ENCODE data around the gene RTN4RL2.

RTN4RL2 gene

DNA sequence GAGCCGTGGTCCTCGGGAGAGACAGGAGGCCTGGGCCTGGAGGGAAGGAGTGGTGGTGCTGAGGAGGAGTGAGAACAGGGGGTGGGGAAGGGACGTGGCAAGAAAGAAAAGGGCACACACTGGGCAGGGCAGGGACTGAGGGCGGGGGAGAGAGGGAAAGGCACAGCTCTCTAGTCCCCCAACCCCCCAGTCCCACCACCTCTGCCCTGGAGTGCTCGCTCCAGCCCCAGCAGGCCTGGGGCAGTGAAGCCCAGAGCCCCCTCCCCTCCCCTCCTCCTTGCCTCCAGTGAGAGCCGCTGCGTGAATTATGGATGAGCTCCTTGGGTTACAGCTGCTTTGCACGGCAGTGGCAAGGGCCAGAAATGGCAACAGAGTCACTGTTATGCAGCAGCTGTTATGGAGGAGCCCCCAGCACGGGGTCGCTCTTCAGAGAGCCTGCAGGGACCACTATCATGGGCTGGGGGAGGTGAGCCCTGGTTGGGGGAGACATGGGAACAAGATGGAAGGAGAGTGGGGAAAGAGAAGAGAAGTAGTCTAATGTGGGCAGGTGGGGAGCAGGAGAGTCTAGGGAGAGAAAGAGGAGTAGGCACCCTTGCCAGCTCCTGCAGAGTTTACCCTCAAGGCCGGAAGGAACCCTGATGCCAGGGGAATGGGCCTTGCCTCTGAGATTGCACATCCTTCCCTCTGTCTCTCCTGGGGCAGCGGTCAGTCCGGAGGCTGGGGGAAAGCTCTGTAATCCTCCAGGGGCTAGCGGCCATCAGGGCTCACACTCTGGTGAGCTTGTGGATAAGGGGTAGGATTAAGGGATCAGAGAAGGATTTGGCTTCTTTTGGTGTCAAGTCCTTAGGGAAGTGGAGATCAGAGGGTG, 3.6 kb downstream of the RTN4RL2 start:
- peaks cover 0 to 29% (median 18%) of the 10 kb centered on the region in 11 experiments; a peak in 14 of 22 replicates for H3K36me3 ChIP-seq
- peak overlapping the region; percentile 36 to 99 (median 95) for H3K4me2 ChIP-seq
- H3K27me3 ChIP-seq = peaks cover 21 to 37% (median 32%) of the 10 kb centered on the region in 11 experiments
- TF ChIP-seq Cebpa-rat (IDR thresholded peaks at IDR 0.05) = peak in 1 of 11 experiments; percentile 45; a peak in 1 of 22 replicates
- H3K4me1 ChIP-seq = peaks cover 20 to 84% (median 73%) of the 10 kb centered on the region in 10 experiments
- H3K9ac ChIP-seq = peak overlapping the region in 8 of 11 experiments; percentile 24 to 63 (median 50); a peak in 12 of 22 replicates
- peaks cover 0 to 40% (median 12%) of the 10 kb centered on the region in 11 experiments; a peak in 12 of 22 replicates for H4K20me1 ChIP-seq
- no peaks in the 10 kb centered on the region for H3K9me3 ChIP-seq (replicated peaks in 1 of 11)
- peak overlapping the region in 5 of 10 experiments; percentile 4 to 40 (median 20); a peak in 5 of 20 replicates for H3K4me3 ChIP-seq
- H3K27ac ChIP-seq = peak overlapping the region in 8 of 11 experiments; percentile 41 to 66 (median 48); a peak in 15 of 22 replicates

DNA sequence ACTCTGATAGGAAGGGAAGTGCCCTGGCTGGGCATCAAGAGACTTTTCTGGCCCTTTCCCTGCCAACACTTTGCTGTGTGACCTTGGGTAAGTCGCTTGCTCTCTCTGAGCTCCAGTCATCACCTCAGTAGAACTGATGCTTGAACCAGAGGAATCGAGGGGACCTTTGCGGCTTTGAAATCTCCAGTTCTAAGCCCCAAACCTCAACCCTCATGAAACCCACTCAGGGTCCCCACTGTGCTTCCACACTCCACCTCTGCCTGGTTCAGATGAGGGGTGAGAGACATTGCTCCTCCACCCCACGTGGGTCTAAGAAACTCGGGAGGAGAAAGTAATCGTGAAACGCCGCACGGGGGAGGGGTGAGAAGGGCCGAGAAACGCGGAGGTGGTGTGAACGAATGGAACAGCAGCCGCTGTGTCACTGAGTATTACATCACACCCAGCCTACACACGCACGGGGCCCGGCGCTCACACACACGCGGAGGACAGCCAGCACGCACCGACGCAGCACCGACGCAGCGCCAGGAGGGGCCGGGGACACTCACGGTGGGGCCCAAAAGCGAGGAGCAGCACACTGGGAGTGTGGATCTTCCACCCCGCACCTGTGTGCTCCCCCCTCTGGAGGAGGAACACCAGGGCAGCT, 4.3 kb downstream of the RTN4RL2 start:
- Histone ChIP-seq H3K9me3 (replicated peaks in 1 of 11) (no peaks in the 10 kb centered on the region), H4K20me1 (peaks cover 0 to 33% (median 7%) of the 10 kb centered on the region in 11 experiments; a peak in 11 of 22 replicates), H3K4me3 (peak overlapping the region in 1 of 10 experiments; percentile 5; a peak in 2 of 20 replicates), H3K27me3 (peaks cover 13 to 29% (median 24%) of the 10 kb centered on the region in 11 experiments), H3K9ac (peak overlapping the region in 8 of 11 experiments; percentile 24 to 63 (median 50); a peak in 12 of 22 replicates), H3K4me1 (peaks cover 12 to 76% (median 66%) of the 10 kb centered on the region in 10 experiments), H3K4me2 (peak overlapping the region; percentile 36 to 99 (median 95)), H3K36me3 (peaks cover 0 to 36% (median 26%) of the 10 kb centered on the region in 11 experiments; a peak in 16 of 22 replicates), H3K27ac (peak overlapping the region in 8 of 11 experiments; percentile 41 to 66 (median 48); a peak in 14 of 22 replicates)
- TF ChIP-seq Cebpa-rat (IDR thresholded peaks at IDR 0.05) = no peak

DNA sequence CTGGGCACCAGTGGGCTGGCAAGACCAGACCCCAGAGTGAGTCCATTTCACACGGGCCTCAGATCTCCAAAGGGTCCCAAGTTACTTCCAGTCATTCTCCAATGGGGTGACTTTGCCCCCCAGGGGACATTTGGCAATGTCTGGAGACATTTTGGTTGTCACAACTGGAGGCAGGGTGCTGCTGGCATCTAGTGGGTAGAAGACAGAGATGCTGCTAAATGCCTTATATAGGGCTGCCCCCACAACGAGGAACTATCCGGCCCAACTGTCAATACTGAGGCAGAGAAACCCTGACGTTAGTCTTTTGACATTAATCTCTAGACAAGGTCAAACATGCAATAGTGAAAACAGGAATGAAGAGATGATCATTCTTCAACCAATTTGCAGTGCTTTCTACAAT, 6.4 kb downstream of the RTN4RL2 start:
- H3K9ac ChIP-seq = 0 out of 22 replicates have a peak overlapping the region, but pooled peaks of 1 of the 11 experiments have one; percentile 3
- TF ChIP-seq Cebpa-rat (IDR thresholded peaks at IDR 0.05) = no peak
- H3K4me1 ChIP-seq = peaks cover 9 to 72% (median 60%) of the 10 kb centered on the region in 10 experiments
- no peak overlapping the region for H3K4me3 ChIP-seq
- no peaks in the 10 kb centered on the region for H3K9me3 ChIP-seq (replicated peaks in 1 of 11)
- H3K36me3 ChIP-seq = peaks cover 0 to 55% (median 33%) of the 10 kb centered on the region in 11 experiments; a peak in 16 of 22 replicates
- peak overlapping the region in 3 of 11 experiments; percentile 3 to 35 (median 26); a peak in 3 of 22 replicates for H3K27ac ChIP-seq
- peaks cover 0 to 29% (median 5%) of the 10 kb centered on the region in 11 experiments; a peak in 10 of 22 replicates for H4K20me1 ChIP-seq
- H3K27me3 ChIP-seq = peaks cover 0 to 11% (median 6%) of the 10 kb centered on the region in 11 experiments; a peak in 13 of 22 replicates
- H3K4me2 ChIP-seq = peak overlapping the region in 8 of 11 experiments; percentile 0 to 58 (median 28); a peak in 11 of 22 replicates

DNA sequence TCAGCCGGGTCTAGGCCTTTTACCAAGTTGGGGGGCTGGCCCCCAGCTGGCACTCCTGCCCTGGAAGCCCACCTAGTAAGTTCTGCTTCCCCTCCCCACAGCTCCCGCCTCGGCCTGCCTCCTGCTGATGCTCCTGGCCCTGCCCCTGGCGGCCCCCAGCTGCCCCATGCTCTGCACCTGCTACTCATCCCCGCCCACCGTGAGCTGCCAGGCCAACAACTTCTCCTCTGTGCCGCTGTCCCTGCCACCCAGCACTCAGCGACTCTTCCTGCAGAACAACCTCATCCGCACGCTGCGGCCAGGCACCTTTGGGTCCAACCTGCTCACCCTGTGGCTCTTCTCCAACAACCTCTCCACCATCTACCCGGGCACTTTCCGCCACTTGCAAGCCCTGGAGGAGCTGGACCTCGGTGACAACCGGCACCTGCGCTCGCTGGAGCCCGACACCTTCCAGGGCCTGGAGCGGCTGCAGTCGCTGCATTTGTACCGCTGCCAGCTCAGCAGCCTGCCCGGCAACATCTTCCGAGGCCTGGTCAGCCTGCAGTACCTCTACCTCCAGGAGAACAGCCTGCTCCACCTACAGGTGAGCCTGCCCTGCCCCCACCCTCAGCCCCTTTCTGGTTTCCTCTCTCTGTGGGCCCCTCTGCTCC, 7.3 kb downstream of the RTN4RL2 start:
- Histone ChIP-seq H4K20me1 (peaks cover 0 to 20% (median 0%) of the 10 kb centered on the region in 11 experiments; a peak in 7 of 22 replicates), H3K4me2 (peak overlapping the region in 4 of 11 experiments; percentile 12 to 31 (median 26); a peak in 4 of 22 replicates), H3K9me3 (replicated peaks in 1 of 11) (no peaks in the 10 kb centered on the region), H3K27me3 (peaks cover 0 to 2% (median 0%) of the 10 kb centered on the region in 11 experiments; a peak in 1 of 22 replicates), H3K4me3 (no peak overlapping the region), H3K36me3 (peaks cover 0 to 65% (median 37%) of the 10 kb centered on the region in 11 experiments; a peak in 16 of 22 replicates), H3K27ac (0 out of 22 replicates have a peak overlapping the region, but pooled peaks of 1 of the 11 experiments have one; percentile 26), H3K4me1 (peaks cover 9 to 72% (median 59%) of the 10 kb centered on the region in 10 experiments), H3K9ac (peak overlapping the region in 2 of 11 experiments; percentile 5 to 17; a peak in 1 of 22 replicates)
- no peak for TF ChIP-seq Cebpa-rat (IDR thresholded peaks at IDR 0.05)

DNA sequence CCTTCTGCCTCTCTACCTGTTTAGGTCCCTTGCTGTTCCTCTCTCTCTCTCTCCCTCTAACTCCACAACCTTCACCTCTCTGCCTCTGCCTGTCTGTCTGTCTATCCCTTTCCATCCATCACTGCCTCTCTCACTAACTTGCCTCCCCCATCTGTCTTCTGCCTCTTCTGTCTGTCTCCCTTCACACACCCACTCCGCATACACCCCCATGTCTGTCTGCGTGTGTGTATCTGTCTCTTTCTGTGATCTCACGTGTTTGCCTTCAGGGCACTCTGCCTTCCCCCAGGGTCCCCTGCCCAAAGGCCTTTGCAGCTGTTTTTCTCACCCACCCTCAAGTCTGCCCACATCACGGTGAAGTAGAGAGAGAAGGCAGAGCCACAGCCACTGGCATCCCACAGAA, 7.9 kb downstream of the RTN4RL2 start:
- 0 out of 22 replicates have a peak overlapping the region, but pooled peaks of 1 of the 11 experiments have one; percentile 8 for H3K27ac ChIP-seq
- no peaks in the 10 kb centered on the region for H3K9me3 ChIP-seq (replicated peaks in 1 of 11)
- no peaks in the 10 kb centered on the region for H3K27me3 ChIP-seq
- H3K4me3 ChIP-seq = no peak overlapping the region
- peaks cover 12 to 72% (median 59%) of the 10 kb centered on the region in 10 experiments for H3K4me1 ChIP-seq
- no peak for TF ChIP-seq Cebpa-rat (IDR thresholded peaks at IDR 0.05)
- peaks cover 0 to 14% (median 0%) of the 10 kb centered on the region in 11 experiments; a peak in 5 of 22 replicates for H4K20me1 ChIP-seq
- 0 out of 22 replicates have a peak overlapping the region, but pooled peaks of 1 of the 11 experiments have one; percentile 12 for H3K4me2 ChIP-seq
- H3K36me3 ChIP-seq = peaks cover 0 to 65% (median 37%) of the 10 kb centered on the region in 11 experiments; a peak in 16 of 22 replicates
- H3K9ac ChIP-seq = peak overlapping the region in 4 of 11 experiments; percentile 5 to 22 (median 16); a peak in 3 of 22 replicates

DNA sequence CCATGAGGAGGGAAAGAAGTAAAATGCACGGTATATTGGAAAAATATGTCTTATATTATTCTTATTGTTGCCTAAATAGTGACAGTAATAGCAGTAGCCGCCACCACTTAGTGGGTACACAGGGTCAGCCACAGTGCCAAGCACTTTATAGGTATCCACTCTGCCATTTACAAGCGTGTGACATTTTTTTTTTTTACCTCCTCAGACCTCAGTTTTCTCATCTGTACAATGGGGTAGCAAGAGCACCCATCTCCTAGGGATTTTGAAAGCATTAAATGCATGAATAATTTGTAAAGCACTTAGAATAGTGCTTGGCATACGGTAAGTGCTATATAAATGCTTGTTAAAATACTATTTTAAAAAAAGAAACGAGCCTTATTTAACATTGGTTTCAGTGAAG, 8.9 kb downstream of the RTN4RL2 start:
- no peak overlapping the region for H3K9ac ChIP-seq
- H3K4me1 ChIP-seq = peaks cover 20 to 71% (median 59%) of the 10 kb centered on the region in 10 experiments
- no peak overlapping the region for H3K4me3 ChIP-seq
- TF ChIP-seq Cebpa-rat (IDR thresholded peaks at IDR 0.05) = no peak
- no peaks in the 10 kb centered on the region for H3K9me3 ChIP-seq (replicated peaks in 1 of 11)
- H3K4me2 ChIP-seq = no peak overlapping the region
- H3K36me3 ChIP-seq = peaks cover 0 to 65% (median 37%) of the 10 kb centered on the region in 11 experiments; a peak in 16 of 22 replicates
- no peak overlapping the region for H3K27ac ChIP-seq
- H3K27me3 ChIP-seq = no peaks in the 10 kb centered on the region
- H4K20me1 ChIP-seq = peaks cover 0 to 8% (median 0%) of the 10 kb centered on the region in 11 experiments; a peak in 3 of 22 replicates

DNA sequence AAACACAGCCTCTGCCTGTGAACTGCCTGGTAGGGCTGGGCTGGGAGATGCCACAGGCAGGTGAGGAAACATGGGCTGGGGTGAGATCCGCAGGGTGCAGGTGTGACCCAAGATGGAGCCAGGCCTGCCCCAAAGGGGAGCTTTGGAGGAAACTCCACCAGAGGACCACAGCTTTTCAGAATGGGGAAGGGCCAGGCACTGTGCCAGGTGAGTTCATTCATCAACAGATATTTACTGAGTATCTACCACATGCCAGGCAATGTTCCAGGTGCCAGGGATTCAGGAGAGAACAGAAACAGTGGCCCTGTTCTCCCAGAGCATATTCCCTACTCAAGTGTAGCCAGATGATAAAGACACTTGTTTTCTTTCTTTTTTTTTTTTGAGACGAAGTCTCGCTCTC, 11.2 kb downstream of the RTN4RL2 start:
- peak overlapping the region in 4 of 11 experiments; percentile 88 to 95 (median 92); a peak in 4 of 22 replicates for H3K27ac ChIP-seq
- peaks cover 33 to 74% (median 65%) of the 10 kb centered on the region in 10 experiments for H3K4me1 ChIP-seq
- H4K20me1 ChIP-seq = no peaks in the 10 kb centered on the region
- H3K9ac ChIP-seq = no peak overlapping the region; a peak in 1 of 22 replicates
- H3K36me3 ChIP-seq = peaks cover 0 to 55% (median 28%) of the 10 kb centered on the region in 11 experiments; a peak in 16 of 22 replicates
- TF ChIP-seq Cebpa-rat (IDR thresholded peaks at IDR 0.05) = no peak
- H3K4me2 ChIP-seq = peak overlapping the region in 2 of 11 experiments; percentile 1 to 94; a peak in 1 of 22 replicates
- H3K9me3 ChIP-seq (replicated peaks in 1 of 11) = no peaks in the 10 kb centered on the region
- peaks cover 0 to 7% (median 0%) of the 10 kb centered on the region in 11 experiments; a peak in 1 of 22 replicates for H3K27me3 ChIP-seq
- no peak overlapping the region for H3K4me3 ChIP-seq

Data from BLaER1 treated with 17β-estradiol and CSF1 and Interleukin-3, amounts not matched to agents 10 nM and 100 nM (cell line).